Thoracic aorta (tissue), 2 donors: ENCODE results near the gene ZNF580. TPM values are rescaled to one million over a fixed set of nuclear protein-coding genes. Genes with fewer than 3 reads are reported as not detected.
A peak's percentile ranks its signal among the peaks of the same experiment; 100 is the strongest.

Experiments used
- ATAC-seq: fragments of 150-250 bp; one replicate; pipeline ENCODE4 v1.8.0; 2017; ENCODE audit warnings: low read depth; ENCODE audit not compliant: insufficient number of reproducible peaks, low FRiP score
- DNase-seq: peaks from one replicate; pipeline ENCODE4 v3.0.0-alpha.2; 2020; ENCODE audit warnings: low spot score
- H3K27ac ChIP-seq, 2 donors: fragments of 200-600 bp; sonication (generic); 1 replicate in 1 of 2; 2 replicates in 1 of 2; pipeline ENCODE4 v1.5.1; 2016; ENCODE audit warnings: mild to moderate bottlenecking in 2 of 2, moderate library complexity in 2 of 2
- H3K27me3 ChIP-seq: fragments of 200-600 bp; sonication (generic); replicated peaks from 2 replicates; pipeline ENCODE4 v1.6.0; 2016; ENCODE audit warnings: mild to moderate bottlenecking; ENCODE audit not compliant: insufficient read depth
- H3K36me3 ChIP-seq: fragments of 200-600 bp; sonication (generic); one replicate; pipeline ENCODE4 v1.5.1; 2016
- H3K4me1 ChIP-seq, 2 donors: fragments of 200-600 bp; sonication (generic); 1 replicate in 1 of 2; 2 replicates in 1 of 2; pipeline versions ENCODE4 v1.5.1 to v1.6.0; 2016; ENCODE audit warnings: low read depth in 2 of 2, mild to moderate bottlenecking in 1 of 2; ENCODE audit not compliant: control insufficient read depth in 1 of 2
- H3K4me3 ChIP-seq: fragments of 200-600 bp; sonication (generic); 2 replicates; pipeline ENCODE4 v1.5.1; 2016; ENCODE audit warnings: mild to moderate bottlenecking
- H3K9me3 ChIP-seq: fragments of 200-600 bp; sonication (generic); 2 replicates; pipeline ENCODE4 v1.5.1; 2016
- CTCF ChIP-seq: fragments of 200-600 bp; sonication (generic); IDR thresholded peaks from one replicate; pipeline ENCODE4 v1.5.1; 2019; ENCODE audit warnings: antibody characterized with exemption
- total RNA-seq, 2 donors: library from RNA; depleted of rRNA; stranded (reverse); fragments of >200 nt; gene quantifications; one replicate each; pipeline versions ENCODE4 v1.1.0 to v1.2.3, GENCODE V29; 2016

ZNF580 gene
- total RNA-seq, 2 donors from 2014 or later: 46.0 to 65.5 TPM

DNA sequence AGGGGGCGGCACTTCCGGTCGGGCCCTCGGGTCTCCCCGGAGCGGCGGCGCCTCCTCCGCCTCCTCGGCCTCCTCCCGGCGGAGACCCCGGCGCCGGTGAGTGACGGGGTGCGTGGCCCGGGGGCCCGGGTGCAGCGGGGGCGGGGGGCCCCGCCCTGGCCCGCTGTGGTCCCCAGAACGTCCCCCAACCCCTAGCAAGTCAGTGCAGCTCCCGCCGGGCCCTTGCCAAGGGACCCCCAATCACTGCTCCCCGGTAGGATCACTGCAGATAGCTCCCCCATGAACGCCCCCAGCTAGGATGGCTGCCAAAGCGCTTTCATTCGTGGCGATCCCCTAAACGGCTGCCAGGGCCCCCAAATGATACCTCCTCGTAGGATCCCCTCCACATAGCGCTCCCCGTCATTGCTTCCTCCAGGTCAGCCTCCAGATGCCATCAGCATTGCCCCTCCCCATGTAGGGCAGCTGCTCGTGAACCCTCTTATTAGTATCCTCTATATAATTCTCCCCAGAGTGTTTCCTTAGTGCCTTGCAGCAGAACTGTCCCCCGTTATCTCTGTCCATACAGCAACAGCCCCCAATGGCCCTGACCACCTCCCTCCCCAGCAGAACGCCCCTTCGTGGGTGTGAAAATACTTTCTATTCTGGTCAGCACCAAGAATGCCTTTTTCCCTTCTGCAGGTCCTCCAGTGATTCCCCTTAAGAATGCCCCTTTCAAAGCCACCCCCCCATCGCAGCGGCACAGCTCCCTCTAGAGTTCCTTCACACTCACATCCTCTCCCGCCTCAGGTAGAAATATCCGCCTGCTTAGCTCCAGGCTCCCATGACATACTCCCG lies 34.9 kb upstream of the ZNF580 start, which contains the start of gene ZNF865:
TSS of gene ZNF865 (plus strand) at position 11 of the 834 bp plus-strand sequence. CDS start 7,972 bp downstream, outside the sequence.
- Histone ChIP-seq H3K4me1 (peaks cover 17 to 31% of the 10 kb centered on the region in 2 donors), H3K4me3 (peak within 1 kb of the TSS; percentile 88)
- no peak for DNase-seq

GRCh38 chr19:55606471-55606787 lies 34.4 kb upstream of the ZNF580 start:
- Histone ChIP-seq H3K27ac (peak overlapping the region in 1 of 2 donors; percentile 94), H3K4me1 (peaks cover 17 to 25% of the 10 kb centered on the region in 2 donors), H3K27me3 (no peaks in the 10 kb centered on the region)

More for the DNA sequence above, 34.9 kb upstream of the ZNF580 start, which contains the start of gene ZNF865:
- ATAC-seq: peak; percentile 46
- Histone ChIP-seq H3K9me3 (no peaks in the 10 kb centered on the region), H3K27me3 (no peaks in the 10 kb centered on the region), H3K36me3 (peaks cover 8% of the 10 kb centered on the region), H3K27ac (peak within 1 kb of the TSS; percentile 94)
- peak; percentile 53 for TF ChIP-seq CTCF

DNA sequence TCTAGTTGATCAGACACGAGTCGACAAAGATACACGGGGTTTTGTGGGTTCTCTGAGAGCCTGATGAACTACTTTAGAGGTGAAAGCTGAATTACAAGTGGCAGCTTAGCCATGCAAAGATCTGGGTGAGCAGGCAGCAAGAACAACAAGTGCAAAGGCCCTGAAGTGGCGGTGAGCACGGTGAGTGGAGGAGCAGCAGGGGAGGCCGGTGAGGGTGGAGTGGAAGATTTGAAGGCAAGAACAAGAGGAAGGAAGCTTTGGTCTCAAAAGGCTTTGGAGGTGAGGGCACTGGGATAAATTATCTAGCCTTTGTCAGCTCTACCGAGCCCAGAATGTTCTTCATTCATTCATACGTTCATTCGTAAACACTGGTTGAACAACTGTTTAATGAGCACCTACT lies 34.0 kb upstream of the ZNF580 start:
- no peak for DNase-seq
- no peak for ATAC-seq
- H3K36me3 ChIP-seq: peaks cover 8% of the 10 kb centered on the region
- peak overlapping the region in 1 of 2 donors; percentile 94 for H3K27ac ChIP-seq
- TF ChIP-seq CTCF: no peak
- H3K4me3 ChIP-seq: peak overlapping the region; percentile 88
- H3K4me1 ChIP-seq: peaks cover 17 to 24% of the 10 kb centered on the region in 2 donors
- no peaks in the 10 kb centered on the region for H3K9me3 ChIP-seq
- no peaks in the 10 kb centered on the region for H3K27me3 ChIP-seq

More at GRCh38 chr19:55606471-55606787, 34.4 kb upstream of the ZNF580 start:
- peaks cover 8% of the 10 kb centered on the region for H3K36me3 ChIP-seq
- no peaks in the 10 kb centered on the region for H3K9me3 ChIP-seq
- no peak for TF ChIP-seq CTCF
- peak overlapping the region; percentile 88 for H3K4me3 ChIP-seq
- DNase-seq (no peak), ATAC-seq (no peak)

- no peak for TF ChIP-seq CTCF
- H3K4me1 ChIP-seq: peaks cover 14 to 19% of the 10 kb centered on the region in 2 donors
- peaks cover 12% of the 10 kb centered on the region for H3K36me3 ChIP-seq
- ATAC-seq (no peak), DNase-seq (no peak)
- no peaks in the 10 kb centered on the region for H3K9me3 ChIP-seq
- no peak overlapping the region for H3K4me3 ChIP-seq
- no peak overlapping the region for H3K27ac ChIP-seq
- no peaks in the 10 kb centered on the region for H3K27me3 ChIP-seq
Observed at GRCh38 chr19:55609326-55609725, 31.5 kb upstream of the ZNF580 start.

DNA sequence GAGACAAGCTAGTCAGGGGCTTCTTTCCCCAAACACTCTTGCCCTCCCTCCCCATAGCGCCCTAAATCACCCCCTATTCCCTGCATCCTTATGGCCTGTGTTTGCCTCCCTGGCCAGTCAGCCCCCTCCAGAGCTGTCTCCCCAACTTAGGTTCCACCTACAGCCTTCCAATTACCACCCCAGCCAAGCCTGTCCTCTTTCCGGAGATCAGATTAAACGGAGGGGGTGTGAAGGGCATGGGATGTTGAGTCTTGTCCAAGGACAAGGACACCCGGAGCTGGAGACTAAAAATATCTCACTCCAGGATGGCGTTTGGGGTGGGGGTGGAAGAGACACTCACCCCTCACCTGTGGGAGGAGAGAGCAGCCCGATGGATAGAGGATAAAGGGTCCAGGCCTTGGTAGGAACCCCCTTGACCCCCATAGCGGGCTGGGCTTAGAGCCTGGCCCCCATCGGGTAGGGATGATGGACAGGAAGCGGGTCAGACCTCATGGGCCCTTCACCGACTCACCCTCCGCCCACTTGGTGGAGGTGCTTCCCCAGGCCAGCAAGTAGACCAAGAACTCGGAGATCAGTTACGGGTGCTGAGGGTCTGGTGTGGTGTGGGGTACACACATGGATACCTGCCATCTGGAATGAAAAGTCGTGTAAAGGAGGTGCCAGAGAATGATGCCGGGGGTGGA lies 29.4 kb upstream of the ZNF580 start:
- TF ChIP-seq CTCF: no peak
- Histone ChIP-seq H3K27me3 (no peaks in the 10 kb centered on the region), H3K4me1 (peaks cover 8% of the 10 kb centered on the region in 2 donors), H3K9me3 (no peaks in the 10 kb centered on the region), H3K36me3 (peaks cover 29% of the 10 kb centered on the region), H3K27ac (no peak overlapping the region), H3K4me3 (no peak overlapping the region)
- DNase-seq (no peak), ATAC-seq (no peak)
